HCT116 (cell line): ENCODE results near the gene KLHL9. TPM values are rescaled to one million over a fixed set of nuclear protein-coding genes. Genes with fewer than 3 reads are reported as not detected.

Experiments used
- ATAC-seq: fragments of 200-7000 bp; cut with Tn5 transposase; 2 replicates; pipeline ENCODE4 v1.9.1; 2020; ENCODE audit warnings: mild to moderate bottlenecking, moderate library complexity
- BruUV-seq: library from RNA; stranded (reverse); fragments of 400-500 nt; replicated peaks from 2 replicates; lab custom pipeline; 2021; lab: Mats Ljungman, UMichigan
- CTCF ChIA-PET: fragments of 300-600 bp; sonication (Branson Sonifier 250); formaldehyde crosslinking; loops from one replicate; lab custom pipeline; 2021; ENCODE audit warnings: antibody characterized with exemption; lab: Charles Lee
- POLR2A ChIA-PET: fragments of 300-600, 350-600 bp; sonication (Branson Sonifier 250); formaldehyde crosslinking; loops from one replicate; lab custom pipeline; 2021; ENCODE audit warnings: antibody characterized with exemption; lab: Charles Lee
- RAD21 ChIA-PET, 2 experiments: fragments of 300-600 bp; sonication (Branson Sonifier 250); formaldehyde crosslinking; loops; one replicate each; lab custom pipeline; 2023; ENCODE audit warnings: low total read pairs in 2 of 2; ENCODE audit not compliant: uncharacterized antibody in 2 of 2, unreplicated experiment in 2 of 2, low non-redundant PET in 1 of 2; lab: Charles Lee
- DNase-seq: peaks from one replicate; pipeline ENCODE4 v3.0.0-alpha.2; 2010; ENCODE audit warnings: low read depth, low spot score
- H2AFZ ChIP-seq: fragments of 200-600 bp; shearing (Covaris generic), sonication (generic); 2 replicates; pipeline ENCODE4 v1.6.1; 2017; ENCODE audit warnings: low read depth, mixed run types, mixed read lengths, antibody characterized with exemption, low read length; ENCODE audit not compliant: poor library complexity, severe bottlenecking
- H3K27ac ChIP-seq: 2 replicates; pipeline ENCODE4 v1.5.1; 2012; ENCODE audit warnings: low read depth, low read length
- H3K27me3 ChIP-seq: fragments of 200-600 bp; sonication (generic); 2 replicates; pipeline ENCODE4 v1.6.1; 2016; ENCODE audit warnings: mixed run types, low read length, mixed read lengths; ENCODE audit not compliant: insufficient read depth
- H3K36me3 ChIP-seq, 2 experiments: fragments of 200-500 bp in 1 of 2; fragments of 200-600 bp in 1 of 2; sonication (Bioruptor generic) in 1 of 2; sonication (generic) in 1 of 2; 2 replicates each; pipeline versions ENCODE4 v1.5.1 to v1.6.1; 2014 to 2016; ENCODE audit warnings: low read length in 2 of 2, inconsistent platforms in 1 of 2, mixed read lengths in 1 of 2, mixed run types in 1 of 2; ENCODE audit not compliant: insufficient read depth in 2 of 2, control insufficient read depth in 1 of 2
- H3K4me1 ChIP-seq, 2 experiments: fragments of 200-600 bp in 1 of 2; sonication (generic) in 1 of 2; 2 replicates each; pipeline versions ENCODE4 v1.5.1 to v1.6.1; 2012 to 2017; ENCODE audit warnings: low read length in 2 of 2, inconsistent platforms in 1 of 2, mild to moderate bottlenecking in 1 of 2, mixed read lengths in 1 of 2, mixed run types in 1 of 2, moderate library complexity in 1 of 2; ENCODE audit not compliant: insufficient read depth in 2 of 2, control insufficient read depth in 1 of 2
- H3K4me2 ChIP-seq: fragments of 200-600 bp; sonication (generic); 2 replicates; pipeline ENCODE4 v1.6.1; 2017; ENCODE audit warnings: mixed run types, low read length, mixed read lengths
- H3K4me3 ChIP-seq, 2 experiments: fragments of 200-600 bp in 1 of 2; sonication (generic) in 1 of 2; replicated peaks in 1 of 2; 2 replicates each; pipeline ENCODE4 v1.5.1; 2011 to 2016; ENCODE audit warnings: low read length in 2 of 2, control low read depth in 1 of 2, low read depth in 1 of 2, mild to moderate bottlenecking in 1 of 2, mixed read lengths in 1 of 2, mixed run types in 1 of 2
- H3K79me2 ChIP-seq: fragments of 200-600 bp; sonication (generic); 2 replicates; pipeline ENCODE4 v1.6.1; 2017; ENCODE audit warnings: mild to moderate bottlenecking, mixed run types, low read length, moderate library complexity, mixed read lengths; ENCODE audit not compliant: insufficient read depth
- H3K9ac ChIP-seq: fragments of 200-600 bp; sonication (generic); 2 replicates; pipeline ENCODE4 v1.6.1; 2016; ENCODE audit warnings: low read length, mixed read lengths
- H3K9me2 ChIP-seq: fragments of 200-600 bp; sonication (generic), shearing (Covaris generic); 2 replicates; pipeline ENCODE4 v1.6.1; 2017; ENCODE audit warnings: mixed run types, mild to moderate bottlenecking, moderate library complexity; ENCODE audit not compliant: insufficient read depth
- H3K9me3 ChIP-seq, 2 experiments: fragments of 200-500 bp in 1 of 2; fragments of 200-600 bp in 1 of 2; sonication (Bioruptor generic) in 1 of 2; sonication (generic) in 1 of 2; 2 replicates each; pipeline ENCODE4 v1.6.1; 2014 to 2017; ENCODE audit warnings: low read length in 2 of 2, mixed read lengths in 2 of 2, inconsistent platforms in 1 of 2, low read depth in 1 of 2, mild to moderate bottlenecking in 1 of 2, mixed run types in 1 of 2, moderate library complexity in 1 of 2; ENCODE audit not compliant: control insufficient read depth in 1 of 2, insufficient read depth in 1 of 2
- H4K20me1 ChIP-seq: fragments of 200-600 bp; sonication (generic), shearing (Covaris generic); 2 replicates; pipeline ENCODE4 v1.6.1; 2017; ENCODE audit warnings: mixed run types, mild to moderate bottlenecking, moderate library complexity; ENCODE audit not compliant: insufficient read depth
- CBX3 ChIP-seq: IDR thresholded peaks from 2 replicates; pipeline ENCODE4 v1.6.1; 2012; ENCODE audit warnings: low read depth
- CEBPB ChIP-seq: IDR thresholded peaks from 2 replicates; pipeline ENCODE4 v1.6.1; 2012; ENCODE audit warnings: low read depth
- EGR1 ChIP-seq: IDR thresholded peaks from 2 replicates; pipeline ENCODE4 v1.6.1; 2012; ENCODE audit warnings: low read depth
- ELF1 ChIP-seq: IDR thresholded peaks from 2 replicates; pipeline ENCODE4 v1.6.1; 2012; ENCODE audit warnings: low read depth, borderline replicate concordance
- EZH2 ChIP-seq: fragments of 200-600 bp; sonication (generic); IDR thresholded peaks from 2 replicates; pipeline ENCODE4 v1.6.1; 2017; ENCODE audit warnings: antibody characterized with exemption, mixed run types
- EZH2phosphoT487 ChIP-seq: fragments of 200-600 bp; IDR thresholded peaks from 2 replicates; pipeline ENCODE4 v1.6.1; 2018; ENCODE audit warnings: antibody characterized with exemption, borderline replicate concordance
- FOSL1 ChIP-seq: IDR thresholded peaks from 2 replicates; pipeline ENCODE4 v1.6.1; 2012; ENCODE audit warnings: low read depth
- JUND ChIP-seq: IDR thresholded peaks from 2 replicates; pipeline ENCODE4 v1.6.1; 2012
- POLR2A ChIP-seq: IDR thresholded peaks from 2 replicates; pipeline ENCODE4 v1.7.0; 2011; ENCODE audit warnings: borderline replicate concordance; ENCODE audit not compliant: insufficient read depth, insufficient read length; ENCODE audit errors: extremely low read depth
- RAD21 ChIP-seq: IDR thresholded peaks from 2 replicates; pipeline ENCODE4 v1.6.1; 2012; ENCODE audit warnings: low read depth, mild to moderate bottlenecking
- SIN3A ChIP-seq: IDR thresholded peaks from 2 replicates; pipeline ENCODE4 v1.6.1; 2012; ENCODE audit warnings: low read depth
- SP1 ChIP-seq: IDR thresholded peaks from 2 replicates; pipeline ENCODE4 v1.6.1; 2012; ENCODE audit warnings: low read depth
- SRF ChIP-seq: IDR thresholded peaks from 2 replicates; pipeline ENCODE4 v1.6.1; 2012; ENCODE audit warnings: low read depth
- YY1 ChIP-seq: IDR thresholded peaks from 2 replicates; pipeline ENCODE4 v1.6.1; 2011; ENCODE audit warnings: low read length, low read depth, moderate library complexity, mild to moderate bottlenecking; ENCODE audit not compliant: insufficient replicate concordance; ENCODE audit errors: extremely low read depth
- ZFX ChIP-seq: fragments of 450-650 bp; IDR thresholded peaks from 2 replicates; pipeline ENCODE4 v1.6.1; 2017
- intact Hi-C: fragments of 100-400 bp; cut with micrococcal nuclease; formaldehyde crosslinking; loops from 2 replicates; pipeline ENCODE4 v1.10.0; 2022
- total RNA-seq: library from RNA; stranded (reverse); gene quantifications from one replicate; pipeline ENCODE4 v1.2.1, GENCODE V29; 2021; ENCODE audit not compliant: unreplicated experiment
- TF ChIP-seq, protein P1 (sequence below): IDR thresholded peaks from 2 replicates; pipeline ENCODE4 v1.6.1; 2011; ENCODE audit warnings: mild to moderate bottlenecking, low read length, moderate library complexity; ENCODE audit not compliant: insufficient replicate concordance; ENCODE audit errors: extremely low read depth
- TF ChIP-seq, protein P2 (sequence below): IDR thresholded peaks from 2 replicates; pipeline ENCODE4 v1.6.1; 2012
- TF ChIP-seq, protein P3 (sequence below): IDR thresholded peaks from 2 replicates; pipeline ENCODE4 v1.6.1; 2012; ENCODE audit warnings: low read depth
- TF ChIP-seq, protein P4 (sequence below), 3 experiments: fragments of 200-600 bp in 1 of 3; sonication (generic) in 1 of 3; IDR thresholded peaks in 2 of 3; conservative IDR thresholded peaks in 1 of 3; 2 replicates each; pipeline ENCODE4 v1.5.1; 2012 to 2017; ENCODE audit warnings: low read depth in 2 of 3, low read length in 2 of 3, antibody characterized with exemption in 1 of 3, borderline replicate concordance in 1 of 3, control low read depth in 1 of 3, mild to moderate bottlenecking in 1 of 3, mixed read lengths in 1 of 3, mixed run types in 1 of 3, moderate library complexity in 1 of 3; ENCODE audit not compliant: insufficient read depth in 1 of 3

Gene KLHL9
- total RNA-seq, 1 experiment from 2014 or later = 16.4 TPM

DNA sequence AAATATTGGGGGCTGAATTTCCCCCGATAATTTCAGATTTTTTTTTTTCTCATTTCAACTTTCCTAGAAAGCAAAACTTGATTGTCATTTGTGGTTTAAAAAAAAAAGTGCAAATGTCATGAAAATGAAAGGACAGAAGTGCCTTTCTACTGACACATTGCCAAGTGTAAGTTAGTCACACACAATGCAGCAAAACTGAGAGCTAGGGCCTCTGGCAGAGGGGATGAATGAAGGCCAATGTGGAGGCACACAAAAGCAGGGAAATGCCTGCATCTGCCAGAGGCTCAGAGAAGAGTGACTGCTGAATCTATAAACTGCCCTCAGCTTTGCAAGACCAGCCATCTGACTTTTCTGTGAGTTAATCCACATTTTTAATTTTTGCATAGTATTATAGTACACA is 23.3 kb downstream of the KLHL9 start:
- no peaks in the 10 kb centered on the region for H3K9me3 ChIP-seq
- ChIA-PET CTCF (no interaction called here), POLR2A (no interaction called here), RAD21 (no interaction called here)
- H3K36me3 ChIP-seq = no peaks in the 10 kb centered on the region
- H2AFZ ChIP-seq = no peak overlapping the region
- H3K9me2 ChIP-seq = no peaks in the 10 kb centered on the region
- peaks cover 3 to 4% of the 10 kb centered on the region in 2 experiments; a peak in 3 of 4 replicates for H3K4me1 ChIP-seq
- H3K4me2 ChIP-seq = no peak overlapping the region
- no peak for DNase-seq
- no peak overlapping the region for H3K27ac ChIP-seq
- intact Hi-C loops = no loop called here
- no TSS peak for BruUV-seq
- H3K27me3 ChIP-seq = no peaks in the 10 kb centered on the region
- no peaks in the 10 kb centered on the region for H4K20me1 ChIP-seq
- H3K9ac ChIP-seq = no peak overlapping the region
- no peaks in the 10 kb centered on the region for H3K79me2 ChIP-seq
- TF ChIP-seq SIN3A (no peak), FOSL1 (no peak), SRF (no peak), ELF1 (no peak), YY1 (no peak), SP1 (no peak), JUND (no peak), CEBPB (no peak), EZH2phosphoT487 (no peak), CBX3 (no peak), EZH2 (no peak), ZFX (no peak), RAD21 (no peak), POLR2A (no peak), EGR1 (no peak)
- TF ChIP-seq, protein P1, sequence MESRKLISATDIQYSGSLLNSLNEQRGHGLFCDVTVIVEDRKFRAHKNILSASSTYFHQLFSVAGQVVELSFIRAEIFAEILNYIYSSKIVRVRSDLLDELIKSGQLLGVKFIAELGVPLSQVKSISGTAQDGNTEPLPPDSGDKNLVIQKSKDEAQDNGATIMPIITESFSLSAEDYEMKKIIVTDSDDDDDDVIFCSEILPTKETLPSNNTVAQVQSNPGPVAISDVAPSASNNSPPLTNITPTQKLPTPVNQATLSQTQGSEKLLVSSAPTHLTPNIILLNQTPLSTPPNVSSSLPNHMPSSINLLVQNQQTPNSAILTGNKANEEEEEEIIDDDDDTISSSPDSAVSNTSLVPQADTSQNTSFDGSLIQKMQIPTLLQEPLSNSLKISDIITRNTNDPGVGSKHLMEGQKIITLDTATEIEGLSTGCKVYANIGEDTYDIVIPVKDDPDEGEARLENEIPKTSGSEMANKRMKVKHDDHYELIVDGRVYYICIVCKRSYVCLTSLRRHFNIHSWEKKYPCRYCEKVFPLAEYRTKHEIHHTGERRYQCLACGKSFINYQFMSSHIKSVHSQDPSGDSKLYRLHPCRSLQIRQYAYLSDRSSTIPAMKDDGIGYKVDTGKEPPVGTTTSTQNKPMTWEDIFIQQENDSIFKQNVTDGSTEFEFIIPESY = no peak
- TF ChIP-seq, protein P2, sequence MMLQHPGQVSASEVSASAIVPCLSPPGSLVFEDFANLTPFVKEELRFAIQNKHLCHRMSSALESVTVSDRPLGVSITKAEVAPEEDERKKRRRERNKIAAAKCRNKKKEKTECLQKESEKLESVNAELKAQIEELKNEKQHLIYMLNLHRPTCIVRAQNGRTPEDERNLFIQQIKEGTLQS = no peak
- TF ChIP-seq, protein P3, sequence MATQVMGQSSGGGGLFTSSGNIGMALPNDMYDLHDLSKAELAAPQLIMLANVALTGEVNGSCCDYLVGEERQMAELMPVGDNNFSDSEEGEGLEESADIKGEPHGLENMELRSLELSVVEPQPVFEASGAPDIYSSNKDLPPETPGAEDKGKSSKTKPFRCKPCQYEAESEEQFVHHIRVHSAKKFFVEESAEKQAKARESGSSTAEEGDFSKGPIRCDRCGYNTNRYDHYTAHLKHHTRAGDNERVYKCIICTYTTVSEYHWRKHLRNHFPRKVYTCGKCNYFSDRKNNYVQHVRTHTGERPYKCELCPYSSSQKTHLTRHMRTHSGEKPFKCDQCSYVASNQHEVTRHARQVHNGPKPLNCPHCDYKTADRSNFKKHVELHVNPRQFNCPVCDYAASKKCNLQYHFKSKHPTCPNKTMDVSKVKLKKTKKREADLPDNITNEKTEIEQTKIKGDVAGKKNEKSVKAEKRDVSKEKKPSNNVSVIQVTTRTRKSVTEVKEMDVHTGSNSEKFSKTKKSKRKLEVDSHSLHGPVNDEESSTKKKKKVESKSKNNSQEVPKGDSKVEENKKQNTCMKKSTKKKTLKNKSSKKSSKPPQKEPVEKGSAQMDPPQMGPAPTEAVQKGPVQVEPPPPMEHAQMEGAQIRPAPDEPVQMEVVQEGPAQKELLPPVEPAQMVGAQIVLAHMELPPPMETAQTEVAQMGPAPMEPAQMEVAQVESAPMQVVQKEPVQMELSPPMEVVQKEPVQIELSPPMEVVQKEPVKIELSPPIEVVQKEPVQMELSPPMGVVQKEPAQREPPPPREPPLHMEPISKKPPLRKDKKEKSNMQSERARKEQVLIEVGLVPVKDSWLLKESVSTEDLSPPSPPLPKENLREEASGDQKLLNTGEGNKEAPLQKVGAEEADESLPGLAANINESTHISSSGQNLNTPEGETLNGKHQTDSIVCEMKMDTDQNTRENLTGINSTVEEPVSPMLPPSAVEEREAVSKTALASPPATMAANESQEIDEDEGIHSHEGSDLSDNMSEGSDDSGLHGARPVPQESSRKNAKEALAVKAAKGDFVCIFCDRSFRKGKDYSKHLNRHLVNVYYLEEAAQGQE = no peak
- TF ChIP-seq, protein P4, sequence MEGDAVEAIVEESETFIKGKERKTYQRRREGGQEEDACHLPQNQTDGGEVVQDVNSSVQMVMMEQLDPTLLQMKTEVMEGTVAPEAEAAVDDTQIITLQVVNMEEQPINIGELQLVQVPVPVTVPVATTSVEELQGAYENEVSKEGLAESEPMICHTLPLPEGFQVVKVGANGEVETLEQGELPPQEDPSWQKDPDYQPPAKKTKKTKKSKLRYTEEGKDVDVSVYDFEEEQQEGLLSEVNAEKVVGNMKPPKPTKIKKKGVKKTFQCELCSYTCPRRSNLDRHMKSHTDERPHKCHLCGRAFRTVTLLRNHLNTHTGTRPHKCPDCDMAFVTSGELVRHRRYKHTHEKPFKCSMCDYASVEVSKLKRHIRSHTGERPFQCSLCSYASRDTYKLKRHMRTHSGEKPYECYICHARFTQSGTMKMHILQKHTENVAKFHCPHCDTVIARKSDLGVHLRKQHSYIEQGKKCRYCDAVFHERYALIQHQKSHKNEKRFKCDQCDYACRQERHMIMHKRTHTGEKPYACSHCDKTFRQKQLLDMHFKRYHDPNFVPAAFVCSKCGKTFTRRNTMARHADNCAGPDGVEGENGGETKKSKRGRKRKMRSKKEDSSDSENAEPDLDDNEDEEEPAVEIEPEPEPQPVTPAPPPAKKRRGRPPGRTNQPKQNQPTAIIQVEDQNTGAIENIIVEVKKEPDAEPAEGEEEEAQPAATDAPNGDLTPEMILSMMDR (IDR thresholded peaks at IDR 0.05 in 2 of 3, conservative IDR thresholded peaks at IDR 0.05 in 1 of 3; ENCODE audit: borderline replicate concordance in 1 of 3, insufficient read depth in 1 of 3, low read depth in 2 of 3, low read length in 2 of 3) = no peak
- no peak overlapping the region for H3K4me3 ChIP-seq
- ATAC-seq = no peak
